ENCODE measurements around the gene SDHAF3.
"Not testable (repeated sequence)": the region's sequence is repeated elsewhere in the genome, so short reads cannot be mapped to it uniquely, and the experiment has no call there.

SDHAF3 gene

DNA sequence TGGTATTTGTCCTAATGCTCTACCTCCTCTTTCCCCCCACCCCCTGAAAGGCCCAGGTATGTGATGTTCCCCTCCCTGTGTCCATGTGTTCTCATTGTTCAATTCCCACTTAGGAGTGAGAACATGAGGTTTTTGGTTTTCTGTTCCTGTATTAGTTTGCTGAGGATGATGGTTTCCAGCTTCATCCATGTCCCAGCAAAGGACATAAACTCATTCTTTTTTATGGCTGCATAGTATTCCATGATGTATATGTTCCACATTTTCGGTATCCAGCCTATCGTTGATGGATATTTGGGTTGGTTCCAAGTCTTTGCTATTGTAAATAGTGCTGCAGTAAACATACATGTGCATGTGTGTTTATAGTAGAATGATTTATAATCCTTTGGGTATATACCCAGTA is 5.6 kb downstream of the SDHAF3 start:
- not testable (repeated sequence) for DNase-seq (ENCODE audit: low read depth)

GRCh38 chr7:97126483-97127171 is 9.1 kb downstream of the SDHAF3 start:
- DNase-seq (ENCODE audit: low read depth), result no peak

- DNase-seq (ENCODE audit: low read depth), result no peak
Observed at GRCh38 chr7:97128736-97129135, 11.2 kb downstream of the SDHAF3 start.

GRCh38 chr7:97130417-97131139 is 13.1 kb downstream of the SDHAF3 start:
- DNase-seq (ENCODE audit: low read depth), result no peak

GRCh38 chr7:97133159-97133558 is 15.7 kb downstream of the SDHAF3 start:
- no peak for DNase-seq (ENCODE audit: low read depth)

DNA sequence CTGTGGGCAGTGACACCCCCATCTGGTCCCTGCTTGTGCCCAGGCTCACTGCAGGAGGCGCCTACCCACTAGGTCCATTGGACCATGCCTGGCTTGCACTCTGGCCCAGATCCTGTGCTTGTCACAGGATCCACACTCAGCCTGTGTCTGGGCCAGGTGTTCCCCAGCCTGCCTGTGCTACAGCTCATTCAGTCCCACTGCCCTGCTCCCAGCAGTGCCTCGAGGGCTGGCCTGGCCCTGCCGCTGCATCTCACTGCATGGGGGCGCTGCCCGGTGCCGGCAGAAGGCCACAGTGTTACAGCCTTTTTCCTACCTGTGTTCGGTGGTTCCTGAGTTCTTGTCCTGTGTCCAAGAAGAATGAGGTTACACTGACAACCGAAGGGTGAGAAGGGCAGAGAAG is 21.3 kb downstream of the SDHAF3 start:
- no peak for DNase-seq (ENCODE audit: low read depth)

DNA sequence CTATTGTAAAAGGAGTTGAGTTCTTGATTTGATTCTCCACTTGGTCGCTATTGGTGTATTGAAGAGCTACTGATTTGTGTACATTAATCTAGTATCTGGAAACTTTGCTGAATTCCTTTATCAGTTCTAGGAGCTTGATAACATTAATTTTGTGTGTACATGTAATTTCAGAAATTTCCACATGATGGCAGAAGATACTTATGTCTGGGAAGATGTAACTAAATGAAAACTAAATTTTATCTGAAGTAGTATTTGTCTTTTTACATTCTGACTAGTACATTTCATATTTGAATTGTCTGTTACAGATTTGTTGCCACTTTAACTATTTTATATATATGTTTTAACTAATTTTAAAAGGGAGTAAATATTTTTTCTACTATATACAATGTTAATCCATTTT is 27.6 kb downstream of the SDHAF3 start:
- DNase-seq (ENCODE audit: low read depth), result peak; percentile 34

GRCh38 chr7:97149843-97150242 is 32.3 kb downstream of the SDHAF3 start:
- peak; percentile 26 for DNase-seq (ENCODE audit: low read depth)

DNA sequence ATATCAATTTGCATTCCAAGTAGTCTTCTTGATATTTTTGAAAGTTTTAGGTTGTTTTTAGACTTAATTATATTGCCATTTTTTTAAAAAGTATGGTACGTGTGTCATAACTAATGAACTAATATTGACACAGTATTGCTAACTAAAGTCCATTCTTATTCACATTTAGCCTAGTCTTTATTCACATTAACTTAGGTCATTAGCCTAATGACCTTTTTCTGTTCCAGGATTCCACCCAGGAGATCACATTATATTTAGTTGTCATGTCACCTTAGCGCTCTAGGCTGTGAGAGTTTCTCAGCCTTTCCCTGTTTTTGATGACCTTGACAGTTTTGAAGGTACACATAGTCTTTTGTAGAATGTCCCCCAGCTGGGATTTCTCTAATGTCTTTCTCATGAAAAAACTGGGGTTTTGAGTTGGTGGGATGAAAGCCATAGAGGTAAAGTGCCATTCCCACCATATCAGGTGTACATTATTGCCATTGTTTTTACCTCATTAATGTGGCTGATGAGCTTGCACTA is 38.5 kb downstream of the SDHAF3 start:
- DNase-seq (ENCODE audit: low read depth), result no peak

- not testable (repeated sequence) for DNase-seq (ENCODE audit: low read depth)
Observed at GRCh38 chr7:97159984-97160383, 42.5 kb downstream of the SDHAF3 start.

GRCh38 chr7:97161609-97162008 is 44.1 kb downstream of the SDHAF3 start:
- not testable (repeated sequence) for DNase-seq (ENCODE audit: low read depth)

- DNase-seq (ENCODE audit: low read depth), result no peak
Observed at GRCh38 chr7:97166308-97166707, 48.8 kb downstream of the SDHAF3 start.

DNA sequence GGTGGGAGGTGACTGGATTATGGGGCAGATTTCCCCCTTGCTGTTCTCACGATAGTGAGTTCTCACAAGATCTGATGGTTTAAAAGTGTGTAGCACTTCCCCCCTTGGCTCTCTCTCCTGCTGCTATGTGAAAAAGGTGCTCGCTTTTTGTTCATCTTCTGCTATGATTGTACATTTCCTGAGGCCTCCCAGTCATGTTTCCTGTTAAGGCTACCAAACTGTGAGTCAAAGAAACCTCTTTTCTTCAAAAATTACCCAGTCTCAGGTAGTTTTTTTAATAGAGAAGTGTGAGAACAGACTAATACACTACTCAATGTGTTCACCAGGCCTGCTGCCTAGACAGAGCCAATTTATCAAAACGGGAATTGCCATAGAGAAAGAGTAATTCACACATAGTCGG is 49.7 kb downstream of the SDHAF3 start:
- DNase-seq (ENCODE audit: low read depth), result no peak

- no peak for DNase-seq (ENCODE audit: low read depth)
Observed at GRCh38 chr7:97167749-97168148, 50.3 kb downstream of the SDHAF3 start.

DNA sequence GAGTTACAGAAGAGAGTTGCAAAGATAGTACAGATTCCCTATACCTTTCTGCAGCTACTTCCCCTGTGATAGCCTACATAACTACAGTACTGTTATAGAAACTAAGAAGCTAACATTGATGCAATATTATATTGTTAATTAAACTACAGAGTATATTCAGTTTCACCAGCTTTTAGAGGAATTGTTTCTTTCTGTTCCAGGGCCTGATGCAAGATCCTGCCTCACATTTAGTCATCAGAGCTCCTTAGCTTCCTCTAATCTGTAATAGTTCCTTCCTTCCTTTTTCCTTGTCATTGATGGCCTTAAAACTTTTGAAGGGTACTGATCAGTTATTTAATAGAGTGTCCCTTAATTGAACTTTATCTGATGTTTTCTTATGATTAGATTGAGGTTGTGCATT is 56.8 kb downstream of the SDHAF3 start:
- DNase-seq (ENCODE audit: low read depth), result peak; percentile 3

GRCh38 chr7:97179454-97180104 is 62.1 kb downstream of the SDHAF3 start:
- DNase-seq (ENCODE audit: low read depth), result peak; percentile 56

DNA sequence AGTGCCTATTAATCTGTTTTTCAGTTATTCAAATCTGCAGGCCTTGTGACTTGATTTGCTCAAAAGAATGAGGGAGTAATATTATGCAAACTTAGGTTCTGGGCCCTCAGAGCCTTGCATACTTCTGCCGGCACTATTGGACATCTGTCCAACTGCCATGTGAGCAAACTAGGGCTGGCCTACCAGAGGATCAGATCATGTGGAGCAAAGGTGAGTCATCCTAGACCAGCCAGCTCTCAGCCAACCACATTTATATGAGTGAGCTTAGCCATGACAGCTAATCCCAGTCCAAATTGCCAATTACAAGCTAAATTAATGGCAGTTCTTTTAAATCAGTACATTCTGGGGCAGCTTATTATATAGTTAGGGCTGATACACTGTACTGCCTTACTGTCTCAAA is 69.6 kb downstream of the SDHAF3 start:
- DNase-seq (ENCODE audit: low read depth), result peak; percentile 59

GRCh38 chr7:97196174-97196573 is 78.7 kb downstream of the SDHAF3 start:
- DNase-seq (ENCODE audit: low read depth), result not testable (repeated sequence)

DNA sequence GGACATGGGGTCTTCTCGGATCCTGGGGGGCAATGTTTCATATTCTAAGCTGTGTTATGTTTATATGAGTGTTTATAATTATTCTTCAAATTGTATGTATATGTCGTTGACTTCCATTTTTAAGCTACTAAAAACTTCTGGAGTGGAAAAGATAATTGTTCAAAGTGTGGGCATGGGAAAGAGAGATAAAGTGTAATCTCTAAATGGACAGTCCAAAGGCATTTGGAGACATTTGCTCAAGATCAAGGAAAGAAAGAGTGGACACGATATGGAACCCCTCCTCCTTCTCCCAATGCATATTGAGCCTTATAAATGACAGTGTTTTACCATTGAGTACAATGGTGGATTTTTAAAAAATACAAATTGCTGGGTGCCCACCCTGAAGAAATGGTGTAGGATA is 81.1 kb downstream of the SDHAF3 start:
- no peak for DNase-seq (ENCODE audit: low read depth)

- no peak for DNase-seq (ENCODE audit: low read depth)
Observed at GRCh38 chr7:97200018-97200417, 82.5 kb downstream of the SDHAF3 start.

DNA sequence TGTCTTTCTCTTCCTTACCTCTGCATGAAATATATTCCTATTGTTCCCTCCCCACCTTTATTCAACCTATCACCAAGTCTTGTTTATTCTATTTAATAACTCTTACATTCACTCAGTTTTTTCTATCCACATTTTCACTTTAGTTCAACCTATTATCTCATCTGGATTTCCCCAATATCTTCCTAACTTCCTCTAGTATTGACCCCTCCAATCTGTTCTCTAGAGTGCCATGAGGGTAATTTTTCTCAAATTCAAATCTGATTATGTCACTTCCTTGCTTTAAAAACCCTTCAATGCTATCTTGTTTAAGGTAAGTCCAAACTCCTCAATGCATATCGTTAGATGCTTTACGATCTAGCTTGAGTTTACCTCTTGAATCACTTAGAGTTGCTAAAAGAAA is 86.5 kb downstream of the SDHAF3 start:
- no peak for DNase-seq (ENCODE audit: low read depth)

DNA sequence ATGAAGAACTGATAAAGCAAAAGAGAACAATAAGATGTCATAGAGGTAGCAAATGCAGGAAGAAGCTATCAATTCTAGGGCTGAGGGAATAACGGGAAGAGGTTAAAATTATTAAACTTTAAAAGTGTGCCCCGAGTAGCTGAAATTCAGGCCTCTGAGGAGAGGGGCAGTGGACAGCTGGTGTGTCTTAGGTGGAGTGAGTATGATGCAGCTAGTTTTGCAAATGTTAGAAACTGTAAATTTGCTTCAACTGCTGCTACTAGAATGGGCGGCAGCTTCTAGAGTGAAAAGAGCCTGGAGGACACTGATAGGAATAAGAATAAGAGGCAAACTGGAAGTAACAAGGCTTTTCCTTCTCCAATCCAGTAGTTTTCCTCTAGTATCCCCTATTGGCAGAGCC is 87.3 kb downstream of the SDHAF3 start:
- no peak for DNase-seq (ENCODE audit: low read depth)

DNA sequence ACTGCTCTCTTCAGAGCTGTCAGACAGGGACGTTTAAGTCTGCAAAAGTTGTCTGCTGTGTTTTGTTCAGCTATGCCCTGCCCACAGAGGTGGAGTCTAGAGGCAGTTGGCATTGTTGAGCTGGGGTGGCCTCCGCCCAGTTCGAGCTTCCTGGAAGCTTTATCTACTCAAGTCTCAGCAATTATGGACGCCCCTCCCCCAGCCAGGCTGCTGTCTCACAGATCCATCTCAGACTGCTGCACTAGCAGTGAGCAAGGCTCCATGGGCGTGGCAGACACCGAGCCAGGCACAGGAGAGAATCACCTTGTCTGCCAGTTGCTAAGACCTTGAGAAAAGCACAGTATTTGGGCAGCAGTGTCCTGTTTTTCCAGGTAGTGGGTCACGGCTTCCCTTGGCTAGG is 98.1 kb downstream of the SDHAF3 start:
- DNase-seq (ENCODE audit: low read depth), result no peak

Measured in fibroblast of gingiva (primary cell).